Endothelial cell of umbilical vein (primary cell): Measurements from ENCODE around the gene TOLLIP.

ENCODE experiments used
- EZH2 ChIP-seq: IDR thresholded peaks from 2 replicates; pipeline ENCODE4 v1.6.1; 2012; ENCODE audit warnings: borderline replicate concordance, low read depth, mild to moderate bottlenecking, moderate library complexity, low read length, inconsistent platforms; ENCODE audit not compliant: severe bottlenecking
- JUN ChIP-seq: IDR thresholded peaks from 2 replicates; pipeline ENCODE4 v1.6.1; 2011; ENCODE audit warnings: borderline replicate concordance, low read depth; ENCODE audit not compliant: insufficient read length, insufficient read depth
- POLR2A ChIP-seq: IDR thresholded peaks from 2 replicates; pipeline ENCODE4 v1.6.1; 2012; ENCODE audit warnings: low read depth, mild to moderate bottlenecking, control low read depth, low read length
- TF ChIP-seq, protein P1 (sequence below), 2 donors: IDR thresholded peaks; 1 replicate in 1 of 2; 2 replicates in 1 of 2; pipeline ENCODE4 v1.5.1; 2011; ENCODE audit warnings: low read length in 2 of 2, mild to moderate bottlenecking in 2 of 2, moderate library complexity in 2 of 2, control low read depth in 1 of 2, inconsistent platforms in 1 of 2, low read depth in 1 of 2; ENCODE audit not compliant: insufficient read depth in 1 of 2; ENCODE audit errors: extremely low read depth in 1 of 2

DNA sequence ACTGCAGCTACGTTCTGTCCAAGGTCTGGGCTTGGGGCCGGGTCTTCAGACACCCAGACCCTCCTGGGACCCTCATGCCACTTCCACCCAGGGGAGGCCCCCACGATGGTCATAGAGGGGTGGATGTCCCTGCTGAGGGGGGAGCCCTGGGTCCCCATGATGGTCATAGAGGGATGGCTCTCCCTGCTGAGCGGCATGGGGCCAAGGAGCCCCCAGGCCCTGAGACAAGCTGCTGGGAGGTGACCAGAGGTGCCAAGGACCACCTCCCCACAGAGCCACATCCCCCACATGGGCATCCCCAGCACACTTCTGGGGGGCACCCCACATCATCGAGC is 79.3 kb downstream of the TOLLIP start:
- TF ChIP-seq, protein P1, sequence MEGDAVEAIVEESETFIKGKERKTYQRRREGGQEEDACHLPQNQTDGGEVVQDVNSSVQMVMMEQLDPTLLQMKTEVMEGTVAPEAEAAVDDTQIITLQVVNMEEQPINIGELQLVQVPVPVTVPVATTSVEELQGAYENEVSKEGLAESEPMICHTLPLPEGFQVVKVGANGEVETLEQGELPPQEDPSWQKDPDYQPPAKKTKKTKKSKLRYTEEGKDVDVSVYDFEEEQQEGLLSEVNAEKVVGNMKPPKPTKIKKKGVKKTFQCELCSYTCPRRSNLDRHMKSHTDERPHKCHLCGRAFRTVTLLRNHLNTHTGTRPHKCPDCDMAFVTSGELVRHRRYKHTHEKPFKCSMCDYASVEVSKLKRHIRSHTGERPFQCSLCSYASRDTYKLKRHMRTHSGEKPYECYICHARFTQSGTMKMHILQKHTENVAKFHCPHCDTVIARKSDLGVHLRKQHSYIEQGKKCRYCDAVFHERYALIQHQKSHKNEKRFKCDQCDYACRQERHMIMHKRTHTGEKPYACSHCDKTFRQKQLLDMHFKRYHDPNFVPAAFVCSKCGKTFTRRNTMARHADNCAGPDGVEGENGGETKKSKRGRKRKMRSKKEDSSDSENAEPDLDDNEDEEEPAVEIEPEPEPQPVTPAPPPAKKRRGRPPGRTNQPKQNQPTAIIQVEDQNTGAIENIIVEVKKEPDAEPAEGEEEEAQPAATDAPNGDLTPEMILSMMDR (IDR thresholded peaks at IDR 0.05; ENCODE audit: extremely low read depth in 1 of 2, insufficient read depth in 1 of 2, low read depth in 1 of 2, low read length in 2 of 2) = no peak
- TF ChIP-seq POLR2A = no peak
- TF ChIP-seq EZH2 = no peak
- TF ChIP-seq JUN = no peak
